KMS-11 (cell line): ENCODE data around the gene LIMK1.

Experiments
- H2AFZ ChIP-seq: fragments of 200-600 bp; sonication (generic); 2 replicates; pipeline ENCODE4 v1.6.1; 2016; ENCODE audit warnings: antibody characterized with exemption, mixed run types, low read depth
- H3K27ac ChIP-seq: fragments of 200-600 bp; sonication (generic); 2 replicates; pipeline ENCODE4 v1.6.1; 2016; ENCODE audit warnings: mild to moderate bottlenecking, mixed run types
- H3K27me3 ChIP-seq: fragments of 200-600 bp; sonication (generic); 2 replicates; pipeline ENCODE4 v1.6.1; 2017; ENCODE audit warnings: mild to moderate bottlenecking, low read depth, mixed run types, moderate library complexity; ENCODE audit not compliant: insufficient read depth
- H3K36me3 ChIP-seq: fragments of 200-600 bp; sonication (generic); 2 replicates; pipeline ENCODE4 v1.6.1; 2017; ENCODE audit warnings: mild to moderate bottlenecking, mixed run types; ENCODE audit not compliant: insufficient read depth
- H3K4me1 ChIP-seq: fragments of 200-600 bp; sonication (generic); 2 replicates; pipeline ENCODE4 v1.6.1; 2016; ENCODE audit warnings: mild to moderate bottlenecking, low read depth, mixed run types; ENCODE audit not compliant: poor library complexity, severe bottlenecking
- H3K4me2 ChIP-seq: fragments of 200-600 bp; sonication (generic); 2 replicates; pipeline ENCODE4 v1.7.0; 2016; ENCODE audit warnings: mild to moderate bottlenecking, mixed run types
- H3K4me3 ChIP-seq: fragments of 200-600 bp; sonication (generic); IDR thresholded peaks from 2 replicates; pipeline ENCODE4 v1.6.1; 2017; ENCODE audit warnings: low read depth, low read length, mixed read lengths; ENCODE audit not compliant: insufficient read depth
- H3K79me2 ChIP-seq: fragments of 200-600 bp; sonication (generic); 2 replicates; pipeline ENCODE4 v1.6.1; 2016; ENCODE audit warnings: low read depth, mixed run types; ENCODE audit not compliant: insufficient read depth
- H3K9ac ChIP-seq: fragments of 200-600 bp; sonication (generic); 2 replicates; pipeline ENCODE4 v1.6.1; 2016; ENCODE audit warnings: mild to moderate bottlenecking, mixed run types
- H4K20me1 ChIP-seq: fragments of 200-600 bp; sonication (generic); 2 replicates; pipeline ENCODE4 v1.6.1; 2016; ENCODE audit warnings: mild to moderate bottlenecking, mixed run types; ENCODE audit not compliant: insufficient read depth
- TF ChIP-seq, protein P1 (sequence below): fragments of 200-600 bp; sonication (generic); conservative IDR thresholded peaks from 2 replicates; pipeline ENCODE4 v1.6.1; 2017; ENCODE audit warnings: low read depth, mild to moderate bottlenecking, antibody characterized with exemption, low read length, moderate library complexity, mixed read lengths

The LIMK1 gene

DNA sequence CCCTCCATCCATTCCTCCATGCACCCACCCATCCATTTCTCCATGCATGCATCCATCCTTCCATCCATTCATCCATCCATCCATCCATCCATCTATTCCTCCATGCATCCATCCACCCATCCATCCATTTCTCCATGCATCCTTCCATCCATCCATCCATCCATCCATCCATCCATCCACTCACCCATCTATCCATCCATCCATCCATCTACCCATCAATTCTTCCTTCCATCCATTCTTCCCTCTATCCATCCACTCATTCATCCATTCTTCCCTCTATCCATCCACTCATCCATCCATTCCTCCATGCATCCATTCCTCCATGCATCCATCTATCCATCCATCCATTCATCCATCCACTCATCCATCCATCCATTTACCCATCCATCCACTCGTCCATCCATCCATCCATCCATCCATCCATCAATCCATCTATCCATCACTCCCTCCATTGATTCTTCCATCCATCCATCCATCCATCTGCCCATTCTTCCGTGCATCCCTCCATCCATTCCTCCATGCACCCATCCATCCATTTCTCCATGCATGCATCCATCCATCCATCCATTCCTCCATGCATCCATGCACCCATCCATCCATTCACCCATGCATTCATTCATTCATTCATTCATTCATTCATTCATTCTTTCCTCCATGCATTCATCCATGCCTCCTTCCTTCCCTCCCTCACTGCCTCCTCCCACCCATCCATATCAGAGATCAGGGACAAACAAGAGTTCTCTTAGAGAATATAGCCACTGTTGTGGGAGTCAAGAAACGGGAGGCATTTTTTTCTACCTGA lies 33.4 kb upstream of the LIMK1 start:
- TF ChIP-seq, protein P1, sequence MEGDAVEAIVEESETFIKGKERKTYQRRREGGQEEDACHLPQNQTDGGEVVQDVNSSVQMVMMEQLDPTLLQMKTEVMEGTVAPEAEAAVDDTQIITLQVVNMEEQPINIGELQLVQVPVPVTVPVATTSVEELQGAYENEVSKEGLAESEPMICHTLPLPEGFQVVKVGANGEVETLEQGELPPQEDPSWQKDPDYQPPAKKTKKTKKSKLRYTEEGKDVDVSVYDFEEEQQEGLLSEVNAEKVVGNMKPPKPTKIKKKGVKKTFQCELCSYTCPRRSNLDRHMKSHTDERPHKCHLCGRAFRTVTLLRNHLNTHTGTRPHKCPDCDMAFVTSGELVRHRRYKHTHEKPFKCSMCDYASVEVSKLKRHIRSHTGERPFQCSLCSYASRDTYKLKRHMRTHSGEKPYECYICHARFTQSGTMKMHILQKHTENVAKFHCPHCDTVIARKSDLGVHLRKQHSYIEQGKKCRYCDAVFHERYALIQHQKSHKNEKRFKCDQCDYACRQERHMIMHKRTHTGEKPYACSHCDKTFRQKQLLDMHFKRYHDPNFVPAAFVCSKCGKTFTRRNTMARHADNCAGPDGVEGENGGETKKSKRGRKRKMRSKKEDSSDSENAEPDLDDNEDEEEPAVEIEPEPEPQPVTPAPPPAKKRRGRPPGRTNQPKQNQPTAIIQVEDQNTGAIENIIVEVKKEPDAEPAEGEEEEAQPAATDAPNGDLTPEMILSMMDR, result no peak
- Histone ChIP-seq H3K79me2 (no peaks in the 10 kb centered on the region), H3K4me1 (no peaks in the 10 kb centered on the region), H3K27ac (no peak overlapping the region), H3K4me2 (no peak overlapping the region), H3K36me3 (no peaks in the 10 kb centered on the region), H4K20me1 (no peaks in the 10 kb centered on the region), H3K4me3 (no peak overlapping the region), H3K27me3 (peaks cover 55% of the 10 kb centered on the region), H3K9ac (no peak overlapping the region), H2AFZ (no peak overlapping the region)

DNA sequence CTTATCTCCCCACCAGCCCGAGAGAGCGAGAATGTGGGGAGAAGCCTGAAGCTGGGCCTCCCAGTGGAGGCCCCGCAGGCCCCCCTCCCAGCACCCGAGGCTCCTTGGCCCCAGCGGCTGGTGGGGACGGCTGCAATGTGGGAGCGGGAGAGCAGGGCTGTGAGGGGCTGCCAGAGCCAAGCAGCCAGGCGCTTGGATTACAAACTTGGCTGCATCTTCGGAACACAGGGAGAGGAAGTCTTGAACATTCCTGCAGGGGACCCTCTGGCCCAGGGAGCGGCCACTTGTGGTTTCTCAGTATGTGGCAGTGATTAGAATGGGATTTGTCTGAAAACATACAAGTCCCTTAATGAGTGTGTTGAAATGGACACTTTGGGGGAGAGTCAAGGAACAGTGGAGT lies 32.4 kb upstream of the LIMK1 start:
- H3K27ac ChIP-seq, result no peak overlapping the region
- no peak overlapping the region for H3K4me3 ChIP-seq
- H3K9ac ChIP-seq, result no peak overlapping the region
- H3K27me3 ChIP-seq, result peaks cover 52% of the 10 kb centered on the region
- no peaks in the 10 kb centered on the region for H3K4me1 ChIP-seq
- H2AFZ ChIP-seq, result no peak overlapping the region
- no peaks in the 10 kb centered on the region for H4K20me1 ChIP-seq
- no peaks in the 10 kb centered on the region for H3K36me3 ChIP-seq
- TF ChIP-seq, protein P1, result no peak
- H3K4me2 ChIP-seq, result no peak overlapping the region
- H3K79me2 ChIP-seq, result no peaks in the 10 kb centered on the region

DNA sequence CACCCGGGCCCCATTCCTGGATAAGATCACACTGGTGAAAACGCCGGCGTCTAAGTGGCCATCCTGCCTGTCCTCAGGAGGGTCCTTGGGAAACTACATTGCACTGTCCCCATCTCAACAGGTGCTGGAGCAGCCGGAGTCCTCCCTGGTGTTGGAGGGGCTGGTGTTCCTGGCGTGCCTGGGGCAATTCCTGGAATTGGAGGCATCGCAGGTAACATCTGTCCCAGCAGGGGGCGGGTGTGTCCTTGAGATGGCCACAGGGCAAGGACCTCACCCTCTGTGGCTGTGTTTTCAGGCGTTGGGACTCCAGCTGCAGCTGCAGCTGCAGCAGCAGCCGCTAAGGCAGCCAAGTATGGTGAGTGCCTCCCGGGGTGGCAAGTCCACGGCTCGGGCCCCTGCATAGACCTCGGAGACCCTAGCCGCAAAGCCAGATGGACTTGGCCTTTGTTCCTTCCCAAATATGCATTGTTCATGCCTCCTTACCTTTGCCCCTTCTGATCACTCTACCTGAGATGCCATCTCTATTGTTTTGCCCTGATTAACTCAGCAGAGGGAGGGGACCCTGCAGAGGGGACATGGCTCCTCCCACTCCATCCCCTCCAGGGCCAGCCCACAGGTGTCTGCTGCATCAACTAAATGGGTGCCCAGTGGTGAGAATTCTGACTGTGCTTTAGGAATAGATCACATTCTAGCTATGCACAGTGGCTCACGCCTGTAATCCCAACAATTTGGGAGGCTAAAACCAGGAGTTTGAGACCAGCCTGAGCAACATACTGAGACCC lies 31.8 kb upstream of the LIMK1 start:
- H3K27ac ChIP-seq, result no peak overlapping the region
- no peak overlapping the region for H3K9ac ChIP-seq
- TF ChIP-seq, protein P1, result peak; percentile 29; the same call in 1 of the 2 replicates
- no peaks in the 10 kb centered on the region for H3K79me2 ChIP-seq
- no peaks in the 10 kb centered on the region for H3K36me3 ChIP-seq
- H3K4me3 ChIP-seq, result no peak overlapping the region
- no peaks in the 10 kb centered on the region for H4K20me1 ChIP-seq
- H3K4me1 ChIP-seq, result no peaks in the 10 kb centered on the region
- no peak overlapping the region for H3K4me2 ChIP-seq
- H3K27me3 ChIP-seq, result peaks cover 52% of the 10 kb centered on the region
- H2AFZ ChIP-seq, result no peak overlapping the region

DNA sequence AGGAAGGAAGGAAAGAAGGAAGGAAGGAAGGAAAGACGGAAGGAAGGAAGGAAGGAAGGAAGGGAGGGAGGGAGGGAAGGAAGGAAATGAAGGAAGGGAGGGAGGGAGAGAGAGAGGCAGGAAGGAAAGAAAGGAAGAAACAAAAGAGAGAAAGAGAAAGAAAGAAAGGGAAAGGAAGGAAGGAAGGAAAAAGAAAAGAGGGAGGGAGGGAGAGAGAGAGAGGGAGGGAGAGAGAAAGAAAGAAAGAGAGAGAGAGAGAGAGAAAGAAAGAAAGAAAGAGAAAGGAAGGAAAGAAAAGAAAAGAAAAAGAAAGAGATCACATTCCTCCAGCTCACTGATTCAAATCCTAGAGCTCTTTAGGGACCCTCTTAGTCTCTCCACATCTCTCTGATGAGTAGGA lies 31.0 kb upstream of the LIMK1 start:
- peaks cover 56% of the 10 kb centered on the region for H3K27me3 ChIP-seq
- H2AFZ ChIP-seq, result no peak overlapping the region
- no peaks in the 10 kb centered on the region for H4K20me1 ChIP-seq
- H3K27ac ChIP-seq, result no peak overlapping the region
- no peaks in the 10 kb centered on the region for H3K79me2 ChIP-seq
- H3K9ac ChIP-seq, result no peak overlapping the region
- H3K36me3 ChIP-seq, result no peaks in the 10 kb centered on the region
- TF ChIP-seq, protein P1, result no peak
- H3K4me3 ChIP-seq, result no peak overlapping the region
- H3K4me1 ChIP-seq, result no peaks in the 10 kb centered on the region
- no peak overlapping the region for H3K4me2 ChIP-seq
